B cell (primary cell): ENCODE data around the gene PCGF1. TPM values are rescaled to one million over a fixed set of nuclear protein-coding genes. Genes with fewer than 3 reads are reported as not detected.

ENCODE experiments used
- ATAC-seq: fragments of 200-7000 bp; cut with Tn5 transposase; one replicate; pipeline ENCODE4 v1.10.0; 2021; ENCODE audit warnings: low read depth, mild to moderate bottlenecking, moderate number of reproducible peaks, moderate library complexity
- CTCF ChIA-PET: fragments of 350-600 bp; sonication (Branson Sonifier 250); formaldehyde crosslinking; loops from one replicate; lab custom pipeline; 2021; ENCODE audit warnings: antibody characterized with exemption, inconsistent platforms; lab: Charles Lee
- POLR2A ChIA-PET: fragments of 350-600 bp; sonication (Branson Sonifier 250); formaldehyde crosslinking; loops from one replicate; lab custom pipeline; 2021; ENCODE audit warnings: antibody characterized with exemption; lab: Charles Lee
- DNase-seq: peaks from one replicate; pipeline ENCODE4 v3.0.0; 2013
- H2AFZ ChIP-seq: 2 replicates; pipeline ENCODE4 v1.6.1; 2012; ENCODE audit warnings: mild to moderate bottlenecking, low read depth, low read length; ENCODE audit not compliant: insufficient read depth, poor library complexity, severe bottlenecking
- H3K27ac ChIP-seq, 2 donors: 1 replicate in 1 of 2; 2 replicates in 1 of 2; pipeline ENCODE4 v1.5.1; 2012 to 2013; ENCODE audit warnings: low read length in 2 of 2, mild to moderate bottlenecking in 2 of 2, moderate library complexity in 1 of 2
- H3K27me3 ChIP-seq, 4 experiments: fragments of 200-600 bp in 1 of 4; sonication (generic) in 1 of 4; replicated peaks in 1 of 4; 1 replicate in 2 of 4; 2 replicates in 2 of 4; pipeline versions ENCODE4 v1.6.1 to v1.7.0; 2013 to 2016; ENCODE audit warnings: low read length in 3 of 4, mild to moderate bottlenecking in 2 of 4, mixed read lengths in 1 of 4, moderate library complexity in 1 of 4; ENCODE audit not compliant: insufficient read depth in 4 of 4, control insufficient read depth in 3 of 4; ENCODE audit errors: control extremely low read depth in 1 of 4
- H3K36me3 ChIP-seq, 2 experiments: replicated peaks in 1 of 2; 1 replicate in 1 of 2; 2 replicates in 1 of 2; pipeline versions ENCODE4 v1.6.1 to v1.7.1; 2013; ENCODE audit warnings: low read length in 1 of 2; ENCODE audit not compliant: insufficient read depth in 2 of 2, control insufficient read depth in 1 of 2; ENCODE audit errors: control extremely low read depth in 1 of 2, extremely low read depth in 1 of 2
- H3K4me1 ChIP-seq, 2 donors: fragments of 200-600 bp in 1 of 2; sonication (generic) in 1 of 2; 1 replicate in 1 of 2; 2 replicates in 1 of 2; pipeline versions ENCODE4 v1.5.1 to v1.6.1; 2013 to 2017; ENCODE audit warnings: low read length in 2 of 2; ENCODE audit not compliant: control insufficient read depth in 2 of 2, insufficient read depth in 2 of 2
- H3K4me2 ChIP-seq: replicated peaks from 2 replicates; pipeline ENCODE3; 2012; ENCODE audit warnings: mild to moderate bottlenecking, low read depth, low read length; ENCODE audit not compliant: poor library complexity, severe bottlenecking
- H3K4me3 ChIP-seq, 5 experiments: fragments of 200-600 bp in 1 of 5; sonication (generic) in 1 of 5; 1 replicate in 3 of 5; 2 replicates in 2 of 5; pipeline versions ENCODE4 v1.5.1 to v1.7.0; 2011 to 2016; ENCODE audit warnings: low read length in 4 of 5, mild to moderate bottlenecking in 4 of 5, low read depth in 2 of 5, control low read depth in 1 of 5, moderate library complexity in 1 of 5; ENCODE audit not compliant: insufficient read depth in 1 of 5; ENCODE audit errors: control extremely low read depth in 1 of 5, extremely low read depth in 1 of 5
- H3K79me2 ChIP-seq: fragments of 200-600 bp; sonication (generic); one replicate; pipeline ENCODE4 v1.6.0; 2016; ENCODE audit warnings: low read length; ENCODE audit not compliant: control insufficient read depth, insufficient read depth
- H3K9ac ChIP-seq: fragments of 200-600 bp; sonication (generic); 2 replicates; pipeline ENCODE4 v1.6.1; 2017; ENCODE audit warnings: mild to moderate bottlenecking, low read length, moderate library complexity
- H3K9me3 ChIP-seq, 3 donors: one replicate each; pipeline versions ENCODE4 v1.6.1 to v1.7.1; 2013; ENCODE audit warnings: low read length in 2 of 3; ENCODE audit not compliant: control insufficient read depth in 2 of 3, insufficient read depth in 1 of 3; ENCODE audit errors: control extremely low read depth in 1 of 3
- H4K20me1 ChIP-seq: 2 replicates; pipeline ENCODE4 v1.6.0; 2012; ENCODE audit warnings: mild to moderate bottlenecking, low read length; ENCODE audit not compliant: insufficient read depth, control insufficient read depth, poor library complexity, severe bottlenecking
- H3K27ac Mint-ChIP-seq: one replicate; pipeline ENCODE4 v1.8.0; 2021; ENCODE audit warnings: mixed read lengths
- H3K27me3 Mint-ChIP-seq: one replicate; pipeline ENCODE4 v1.8.0; 2021; ENCODE audit warnings: mixed read lengths
- H3K4me1 Mint-ChIP-seq: one replicate; pipeline ENCODE4 v1.8.0; 2021; ENCODE audit warnings: mixed read lengths
- H3K4me3 Mint-ChIP-seq: one replicate; pipeline ENCODE4 v1.8.0; 2021; ENCODE audit warnings: mixed read lengths
- H3K9me3 Mint-ChIP-seq: one replicate; pipeline ENCODE4 v1.8.0; 2022; ENCODE audit warnings: mixed read lengths; ENCODE audit not compliant: insufficient read depth
- CTCF ChIP-seq: fragments of 200-600 bp; IDR thresholded peaks from one replicate; pipeline ENCODE4 v1.8.0; 2022; ENCODE audit warnings: antibody characterized with exemption, mild to moderate bottlenecking
- EZH2 ChIP-seq: IDR thresholded peaks from 2 replicates; pipeline ENCODE4 v1.6.1; 2012; ENCODE audit warnings: borderline replicate concordance, low read depth, mild to moderate bottlenecking, moderate library complexity, low read length; ENCODE audit not compliant: insufficient read depth, poor library complexity, severe bottlenecking
- WGBS: methylation state at CpG from one replicate; pipeline ENCODE4 v1.1.5; 2013; ENCODE audit warnings: missing lambda C conversion rate; ENCODE audit not compliant: insufficient coverage; 5-methylcytosine and 5-hydroxymethylcytosine counted together
- intact Hi-C: fragments of 100-400 bp; cut with micrococcal nuclease; formaldehyde crosslinking; loops from one replicate; pipeline ENCODE4 v1.10.0; 2022
- polyA plus RNA-seq: library from polyadenylated mRNA; depleted of rRNA; stranded (reverse); fragments of >200 nt; gene quantifications from 2 replicates; pipeline ENCODE4 v1.2.3, GENCODE V29; 2012
- total RNA-seq, 2 donors: library from RNA; stranded (reverse); fragments of 120-200 nt in 1 of 2; gene quantifications; 1 replicate in 1 of 2; 2 replicates in 1 of 2; pipeline versions ENCODE4 v1.2.3 to v1.2.4, GENCODE V29; 2013 to 2022

The PCGF1 gene
- total and polyA plus RNA-seq, 2 donors (not counting 1 experiment from before 2014, with no cell fraction given): 21.9 to 40.1 TPM

- POLR2A ChIA-PET: interaction anchor here (0.5 to 6.0 kb wide), 11 partner anchors 8 to 281 kb away, joined by 3 to 63 read pairs (median 4); partner anchors contain the start of genes AUP1, C2orf81, CCDC142 and HTRA2
These were observed 48.5 kb downstream of the PCGF1 start for GRCh38 chr2:74458938-74459363.

GRCh38 chr2:74458132-74458937, 49.2 kb downstream of the PCGF1 start, which contains the start of gene WBP1:
Gene WBP1 (plus strand): TSS chr2:74458438. CDS start chr2:74458603, 165 bp downstream.
- 0% methylated on average over 22 of the region's 38 CpGs for WGBS
- H3K9ac ChIP-seq: peak within 1 kb of the TSS; percentile 97
- ATAC-seq (peak; percentile 79), DNase-seq (peak; percentile 100)
- H3K27me3 ChIP-seq: no peaks in the 10 kb centered on the region
- Mint-ChIP-seq H3K9me3 (no peaks in the 10 kb centered on the region), H3K27ac (peak within 1 kb of the TSS; percentile 99), H3K4me1 (peaks cover 56% of the 10 kb centered on the region), H3K27me3 (no peaks in the 10 kb centered on the region), H3K4me3 (peak within 1 kb of the TSS; percentile 94)
- H4K20me1 ChIP-seq: peaks cover 9% of the 10 kb centered on the region
- H3K9me3 ChIP-seq: no peaks in the 10 kb centered on the region
- H3K79me2 ChIP-seq: peaks cover 31% of the 10 kb centered on the region
- peaks cover 33 to 40% of the 10 kb centered on the region in 2 donors for H3K4me1 ChIP-seq
- intact Hi-C loops: loop anchor here (1.0 to 5.0 kb wide), 7 partner anchors 14 to 281 kb away; partner anchors contain the start of genes AUP1, C2orf81, DOK1 and HTRA2
- CTCF ChIA-PET: interaction anchor here (0.5 to 5.7 kb wide), 11 partner anchors 8 to 379 kb away, joined by 3 to 54 read pairs (median 4); partner anchors contain the start of genes C2orf81, CCDC142, MRPL53 and TTC31
- H3K36me3 ChIP-seq: peaks cover 0 to 24% of the 10 kb centered on the region in 2 experiments
- POLR2A ChIA-PET: interaction anchor here (0.5 to 6.0 kb wide), 15 partner anchors 9 to 280 kb away, joined by 3 to 63 read pairs (median 4); partner anchors contain the start of genes AUP1, C2orf81, CCDC142 and HTRA2
- peak within 1 kb of the TSS; percentile 97 to 100 for H3K27ac ChIP-seq
- peak within 1 kb of the TSS; percentile 80 to 100 (median 93) for H3K4me3 ChIP-seq
- peak within 1 kb of the TSS; percentile 79 for H2AFZ ChIP-seq
- no peak for TF ChIP-seq CTCF
- TF ChIP-seq EZH2: no peak
- H3K4me2 ChIP-seq: peak within 1 kb of the TSS; percentile 96

More at GRCh38 chr2:74458938-74459363, 48.5 kb downstream of the PCGF1 start:
- no peaks in the 10 kb centered on the region for H3K27me3 Mint-ChIP-seq
- Histone ChIP-seq H3K27ac (peak overlapping the region; percentile 52 to 97), H3K4me1 (peaks cover 33 to 42% of the 10 kb centered on the region in 2 donors), H3K36me3 (peaks cover 0 to 24% of the 10 kb centered on the region in 2 experiments), H3K9ac (peak overlapping the region; percentile 97), H4K20me1 (peaks cover 10% of the 10 kb centered on the region), H3K79me2 (peaks cover 34% of the 10 kb centered on the region), H3K4me2 (peak overlapping the region; percentile 96), H3K27me3 (no peaks in the 10 kb centered on the region), H3K4me3 (peak overlapping the region; percentile 73 to 100 (median 85)), H3K9me3 (no peaks in the 10 kb centered on the region), H2AFZ (peak overlapping the region; percentile 71)
- H3K4me3 Mint-ChIP-seq: peak overlapping the region; percentile 94
- DNase-seq: no peak
- ATAC-seq: no peak
- intact Hi-C loops: loop anchor here (1.0 to 5.0 kb wide), 7 partner anchors 13 to 282 kb away; partner anchors contain the start of genes AUP1, C2orf81, DOK1 and HTRA2
- peak overlapping the region; percentile 99 for H3K27ac Mint-ChIP-seq
- 18% methylated on average over 4 of the region's 10 CpGs for WGBS
- no peaks in the 10 kb centered on the region for H3K9me3 Mint-ChIP-seq
- CTCF ChIA-PET: interaction anchor here (0.5 to 5.7 kb wide), 7 partner anchors 8 to 378 kb away, joined by 3 to 54 read pairs (median 3); partner anchors contain the start of genes CCDC142, MRPL53 and TTC31
- TF ChIP-seq EZH2: no peak
- H3K4me1 Mint-ChIP-seq: peaks cover 58% of the 10 kb centered on the region
